SU-DHL-6 (cell line): ENCODE measurements around the gene LMNA.

Source experiments
- H2AFZ ChIP-seq: fragments of 200-600 bp; sonication (generic); 2 replicates; pipeline ENCODE4 v1.6.1; 2014; ENCODE audit warnings: low read depth, mild to moderate bottlenecking, moderate library complexity, mixed read lengths, antibody characterized with exemption, low read length; ENCODE audit not compliant: severe bottlenecking
- H3F3A ChIP-seq: fragments of 200-600 bp; shearing (Covaris generic); 2 replicates; pipeline ENCODE4 v1.6.0; 2016; ENCODE audit warnings: antibody characterized with exemption, mild to moderate bottlenecking; ENCODE audit not compliant: insufficient read depth
- H3K27ac ChIP-seq: fragments of 200-600 bp; sonication (generic); 2 replicates; pipeline ENCODE4 v1.5.1; 2016; ENCODE audit warnings: low read depth, mild to moderate bottlenecking, low read length, moderate library complexity, mixed read lengths
- H3K27me3 ChIP-seq: fragments of 200-600 bp; sonication (generic), shearing (Covaris generic); 2 replicates; pipeline ENCODE4 v1.6.0; 2014; ENCODE audit warnings: mild to moderate bottlenecking, low read length
- H3K36me3 ChIP-seq: fragments of 200-600 bp; sonication (generic); 2 replicates; pipeline ENCODE4 v1.6.1; 2014; ENCODE audit warnings: mild to moderate bottlenecking, low read length, mixed read lengths
- H3K4me2 ChIP-seq: fragments of 300-600, 200-600 bp; shearing (Covaris generic), sonication (generic); 2 replicates; pipeline ENCODE4 v1.6.0; 2014; ENCODE audit warnings: low read length, low read depth, mild to moderate bottlenecking; ENCODE audit not compliant: poor library complexity, severe bottlenecking
- H3K4me3 ChIP-seq: fragments of 200-600 bp; sonication (generic); 2 replicates; pipeline ENCODE4 v1.5.1; 2014; ENCODE audit warnings: antibody characterized with exemption, low read length, mild to moderate bottlenecking, mixed read lengths; ENCODE audit not compliant: insufficient read depth, poor library complexity, severe bottlenecking
- H3K79me2 ChIP-seq: fragments of 200-600 bp; sonication (generic); 2 replicates; pipeline ENCODE4 v1.6.1; 2014; ENCODE audit warnings: mild to moderate bottlenecking, low read length, moderate library complexity; ENCODE audit not compliant: insufficient read depth
- H3K9ac ChIP-seq: fragments of 200-600 bp; sonication (generic); 2 replicates; pipeline ENCODE4 v1.7.0; 2014; ENCODE audit warnings: mild to moderate bottlenecking, low read length
- H3K9me2 ChIP-seq: fragments of 200-600 bp; sonication (generic); replicated peaks from 2 replicates; pipeline ENCODE4 v1.6.1; 2014; ENCODE audit warnings: low read length; ENCODE audit not compliant: insufficient read depth
- H3K9me3 ChIP-seq: fragments of 200-600 bp; sonication (generic); 2 replicates; pipeline ENCODE4 v1.6.1; 2014; ENCODE audit warnings: low read length, mixed read lengths; ENCODE audit not compliant: insufficient read depth
- H4K20me1 ChIP-seq: fragments of 200-600 bp; sonication (generic); 2 replicates; pipeline ENCODE4 v1.6.1; 2014; ENCODE audit warnings: low read depth, mild to moderate bottlenecking, antibody characterized with exemption, low read length, moderate library complexity, mixed read lengths
- CTCF ChIP-seq: fragments of 200-600 bp; sonication (generic); IDR thresholded peaks from one replicate; pipeline ENCODE4 v1.5.1; 2017; ENCODE audit warnings: antibody characterized with exemption, mild to moderate bottlenecking, low read length, moderate library complexity; ENCODE audit not compliant: insufficient read depth, poor library complexity, severe bottlenecking
- EZH2phosphoT487 ChIP-seq: fragments of 200-600 bp; sonication (generic), shearing (Covaris generic); conservative IDR thresholded peaks from 2 replicates; pipeline ENCODE4 v1.6.1; 2018; ENCODE audit warnings: mild to moderate bottlenecking, antibody characterized with exemption, low read length, moderate library complexity, mixed read lengths

The LMNA gene

DNA sequence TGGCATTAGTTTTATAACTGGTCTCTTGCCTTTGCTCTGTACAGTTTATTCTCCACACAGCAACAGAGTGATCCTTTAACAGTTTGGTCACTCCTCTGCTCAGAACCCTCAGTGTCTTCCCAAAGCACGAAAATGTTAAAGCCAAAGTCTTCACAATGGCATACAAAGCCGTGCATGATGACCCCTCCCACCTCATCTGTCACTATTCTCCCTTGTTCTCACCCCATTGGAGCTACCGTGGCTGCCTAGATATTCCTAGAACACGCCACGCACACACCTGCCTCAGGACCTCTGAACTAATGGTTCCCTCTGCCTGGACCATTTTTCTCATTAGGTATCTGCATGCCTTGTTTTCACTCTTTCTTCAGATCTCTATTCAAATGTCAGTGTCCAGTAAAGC, 30.2 kb downstream of the LMNA start:
- Histone ChIP-seq H3K4me3 (no peak overlapping the region), H2AFZ (no peak overlapping the region), H3K27me3 (no peaks in the 10 kb centered on the region), H4K20me1 (no peaks in the 10 kb centered on the region), H3K27ac (no peak overlapping the region), H3K9me3 (no peaks in the 10 kb centered on the region), H3K79me2 (no peaks in the 10 kb centered on the region), H3K9ac (no peak overlapping the region), H3K36me3 (no peaks in the 10 kb centered on the region), H3K4me2 (no peak overlapping the region), H3F3A (peaks cover 30% of the 10 kb centered on the region), H3K9me2 (no peaks in the 10 kb centered on the region)
- TF ChIP-seq CTCF (no peak), EZH2phosphoT487 (no peak)

GRCh38 chr1:156145650-156146019, 31.1 kb downstream of the LMNA start:
- H3K4me2 ChIP-seq = peak overlapping the region; percentile 98
- H3K27me3 ChIP-seq = no peaks in the 10 kb centered on the region
- no peak overlapping the region for H3K4me3 ChIP-seq
- no peak overlapping the region for H3K27ac ChIP-seq
- no peak for TF ChIP-seq CTCF
- no peak for TF ChIP-seq EZH2phosphoT487
- H4K20me1 ChIP-seq = no peaks in the 10 kb centered on the region
- peaks cover 39% of the 10 kb centered on the region for H3F3A ChIP-seq
- no peak overlapping the region for H3K9ac ChIP-seq
- H3K79me2 ChIP-seq = no peaks in the 10 kb centered on the region; the same call in 1 of the 2 replicates
- no peak overlapping the region for H2AFZ ChIP-seq
- no peaks in the 10 kb centered on the region for H3K36me3 ChIP-seq
- no peaks in the 10 kb centered on the region for H3K9me3 ChIP-seq
- no peaks in the 10 kb centered on the region for H3K9me2 ChIP-seq

GRCh38 chr1:156146020-156146768, 31.7 kb downstream of the LMNA start:
- Histone ChIP-seq H3K79me2 (no peaks in the 10 kb centered on the region; the same call in 1 of the 2 replicates), H3K27me3 (no peaks in the 10 kb centered on the region), H2AFZ (peak overlapping the region; percentile 65), H4K20me1 (no peaks in the 10 kb centered on the region), H3K9me2 (no peaks in the 10 kb centered on the region), H3K27ac (peak overlapping the region; percentile 94), H3K36me3 (no peaks in the 10 kb centered on the region), H3K9me3 (no peaks in the 10 kb centered on the region), H3F3A (peaks cover 44% of the 10 kb centered on the region), H3K4me3 (no peak overlapping the region), H3K4me2 (peak overlapping the region; percentile 98), H3K9ac (peak overlapping the region; percentile 67)
- no peak for TF ChIP-seq EZH2phosphoT487
- TF ChIP-seq CTCF = peak; percentile 60
